Muscle of leg (tissue), 16 donors: ENCODE data around the gene SLC32A1. TPM values are rescaled to one million over a fixed set of nuclear protein-coding genes. Genes with fewer than 3 reads are reported as not detected.

Source experiments
- DNase-seq: peaks from one replicate; pipeline ENCODE4 v3.0.0; 2013
- H3K27ac ChIP-seq: one replicate; pipeline ENCODE4 v1.5.1; 2013; ENCODE audit warnings: mild to moderate bottlenecking, low read length, control low read depth
- H3K27me3 ChIP-seq: one replicate; pipeline ENCODE4 v1.6.1; 2013; ENCODE audit warnings: low read length; ENCODE audit not compliant: control insufficient read depth, insufficient read depth
- H3K36me3 ChIP-seq: one replicate; pipeline ENCODE4 v1.6.1; 2013; ENCODE audit warnings: low read length; ENCODE audit not compliant: control insufficient read depth, insufficient read depth
- H3K4me1 ChIP-seq: one replicate; pipeline ENCODE4 v1.6.1; 2013; ENCODE audit warnings: low read length; ENCODE audit not compliant: control insufficient read depth, insufficient read depth
- H3K4me3 ChIP-seq: one replicate; pipeline ENCODE4 v1.5.1; 2013; ENCODE audit warnings: low read length, control low read depth
- H3K9me3 ChIP-seq: replicated peaks from 2 replicates; pipeline ENCODE4 v1.6.1; 2013; ENCODE audit warnings: low read depth, low read length; ENCODE audit not compliant: control insufficient read depth
- WGBS: methylation state at CpG from one replicate; pipeline ENCODE4 v1.1.5; 2013; ENCODE audit warnings: missing lambda C conversion rate; ENCODE audit not compliant: insufficient coverage; 5-methylcytosine and 5-hydroxymethylcytosine counted together
- long read RNA-seq, 11 donors: transcript quantifications; one replicate each; lab custom pipeline, GENCODE V29; 2026
- polyA plus RNA-seq, 8 donors: library from polyadenylated mRNA; unstranded; fragments of 120-200 nt; gene quantifications; one replicate each; pipeline versions ENCODE4 v1.2.1 to v1.2.3, GENCODE V29; 2013; ENCODE audit warnings: inconsistent platforms in 1 of 8, low replicate concordance in 1 of 8; ENCODE audit not compliant: insufficient read length in 8 of 8, insufficient read depth in 1 of 8
- total RNA-seq: library from RNA; stranded (reverse); fragments of 120-200 nt; gene quantifications from one replicate; pipeline ENCODE4 v1.2.4, GENCODE V29; 2013

The SLC32A1 gene
- not detected for total RNA-seq
- under 1 TPM in 2 of 8 donors, not detected in 6; 0.04 to 0.05 TPM for polyA plus RNA-seq
- long read RNA-seq, donor 1 = 0 reads
- long read RNA-seq, donor 2 = 0 reads
- long read RNA-seq, donor 3 = 0 reads
- long read RNA-seq, donor 4 = 0 reads
- long read RNA-seq, donor 5 = 0 reads
- long read RNA-seq, donor 6 = 0 reads
- long read RNA-seq, donor 7 = 0 reads
- long read RNA-seq, donor 8 = 0 reads
- long read RNA-seq, donor 9 = 0 reads
- long read RNA-seq, donor 10 = 0 reads
- long read RNA-seq, donor 11 = 0 reads

DNA sequence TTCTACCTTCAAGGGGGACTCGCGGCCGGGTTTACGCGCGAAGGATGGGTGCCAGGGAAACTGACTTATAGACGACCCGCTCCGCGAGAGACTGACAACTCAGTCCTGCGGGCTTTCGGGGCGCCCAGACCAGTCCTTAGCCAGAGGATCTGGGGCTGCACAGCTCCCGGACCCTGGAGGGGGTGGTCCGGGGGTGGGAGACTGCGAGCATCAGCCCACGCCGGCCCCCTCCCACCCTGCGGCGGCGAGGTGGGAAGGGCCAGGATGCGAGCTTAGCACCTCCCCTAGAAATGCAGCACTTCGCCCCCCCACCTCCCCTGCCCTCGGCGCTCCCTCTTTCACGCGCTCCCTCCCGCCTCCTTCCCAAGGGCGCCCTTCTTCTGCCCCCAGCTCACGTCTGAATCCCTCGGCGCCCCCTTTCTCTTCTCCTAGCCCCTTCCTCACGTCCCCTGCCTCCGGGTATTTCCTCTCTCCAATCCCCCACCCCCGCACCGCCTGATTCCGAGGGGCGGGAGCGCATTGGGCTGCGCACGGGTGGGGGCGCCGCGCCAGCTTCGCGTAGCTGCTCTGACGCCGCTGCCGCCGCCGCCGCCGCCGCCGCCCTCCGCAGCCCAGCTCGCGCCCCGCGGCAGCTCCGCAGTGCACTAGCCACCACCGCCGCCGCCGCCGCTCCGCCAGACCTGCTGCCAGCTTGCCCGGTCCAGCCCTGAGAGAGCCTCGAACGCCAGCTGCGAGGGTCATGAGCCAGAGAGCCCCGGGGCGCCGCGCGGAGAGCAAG is at the start of gene SLC32A1:
SLC32A1 (plus strand) TSS at position 639 of the 778 bp plus-strand sequence. CDS start 239 bp downstream, outside the sequence.
- Histone ChIP-seq H3K9me3 (no peaks in the 10 kb centered on the region), H3K36me3 (no peaks in the 10 kb centered on the region), H3K27me3 (peaks cover 100% of the 10 kb centered on the region), H3K4me3 (no peak within 1 kb of the TSS), H3K4me1 (peaks cover 43% of the 10 kb centered on the region), H3K27ac (no peak within 1 kb of the TSS)
- WGBS = under 1% methylated on average over 73 of the region's 76 CpGs
- DNase-seq = no peak

- H3K27me3 ChIP-seq = peaks cover 27% of the 10 kb centered on the region
- no peak overlapping the region for H3K27ac ChIP-seq
- 27% methylated on average over 7 of the region's 13 CpGs for WGBS
- peak overlapping the region; percentile 3 for H3K4me3 ChIP-seq
- H3K36me3 ChIP-seq = no peaks in the 10 kb centered on the region
- no peaks in the 10 kb centered on the region for H3K9me3 ChIP-seq
- DNase-seq = no peak
- peaks cover 14% of the 10 kb centered on the region for H3K4me1 ChIP-seq
These were observed 49.5 kb upstream of the SLC32A1 start for GRCh38 chr20:38674765-38675133.

GRCh38 chr20:38676576-38676975 is 47.7 kb upstream of the SLC32A1 start:
- 97% methylated on average over 5 of the region's 5 CpGs for WGBS

GRCh38 chr20:38680500-38681306 is 43.6 kb upstream of the SLC32A1 start:
- Histone ChIP-seq H3K4me1 (no peaks in the 10 kb centered on the region), H3K27ac (no peak overlapping the region), H3K4me3 (no peak overlapping the region), H3K9me3 (no peaks in the 10 kb centered on the region), H3K36me3 (no peaks in the 10 kb centered on the region), H3K27me3 (peaks cover 3% of the 10 kb centered on the region)
- 26% methylated on average over 3 of the region's 9 CpGs for WGBS
- DNase-seq = peak; percentile 67

More at GRCh38 chr20:38676576-38676975, 47.7 kb upstream of the SLC32A1 start:
- H3K9me3 ChIP-seq = no peaks in the 10 kb centered on the region
- DNase-seq = no peak
- no peak overlapping the region for H3K4me3 ChIP-seq
- peaks cover 27% of the 10 kb centered on the region for H3K27me3 ChIP-seq
- H3K4me1 ChIP-seq = peaks cover 14% of the 10 kb centered on the region
- no peak overlapping the region for H3K27ac ChIP-seq
- no peaks in the 10 kb centered on the region for H3K36me3 ChIP-seq

DNA sequence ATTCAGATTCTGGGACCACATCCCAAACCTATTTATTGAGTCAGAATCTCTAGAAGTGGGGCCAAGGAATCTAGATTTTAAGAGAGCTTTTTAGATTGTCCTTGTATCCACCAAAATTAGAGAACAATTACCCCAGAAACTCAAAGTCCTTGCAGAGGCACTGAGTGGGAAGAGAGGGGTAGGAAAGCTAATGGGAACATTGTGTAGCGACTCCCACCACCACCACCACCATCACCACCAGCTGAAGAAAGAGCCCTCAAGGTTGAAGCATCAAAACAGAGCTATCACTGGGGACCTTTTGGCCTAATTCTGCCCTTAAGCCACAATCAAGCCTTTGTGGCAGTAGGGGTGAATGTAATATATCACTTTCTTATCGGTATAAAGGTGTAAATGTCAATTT is 39.0 kb upstream of the SLC32A1 start:
- Histone ChIP-seq H3K27me3 (no peaks in the 10 kb centered on the region), H3K9me3 (no peaks in the 10 kb centered on the region), H3K36me3 (no peaks in the 10 kb centered on the region), H3K4me3 (no peak overlapping the region), H3K27ac (no peak overlapping the region), H3K4me1 (no peaks in the 10 kb centered on the region)
- no peak for DNase-seq
- WGBS = no CpG with 5 or more reads among the region's 2 CpGs

GRCh38 chr20:38685853-38686473 is 38.3 kb upstream of the SLC32A1 start:
- no peaks in the 10 kb centered on the region for H3K9me3 ChIP-seq
- no peaks in the 10 kb centered on the region for H3K36me3 ChIP-seq
- no peak overlapping the region for H3K27ac ChIP-seq
- no peaks in the 10 kb centered on the region for H3K4me1 ChIP-seq
- no peak overlapping the region for H3K4me3 ChIP-seq
- peak; percentile 71 for DNase-seq
- H3K27me3 ChIP-seq = no peaks in the 10 kb centered on the region
- 4% methylated on average over 11 of the region's 14 CpGs for WGBS

DNA sequence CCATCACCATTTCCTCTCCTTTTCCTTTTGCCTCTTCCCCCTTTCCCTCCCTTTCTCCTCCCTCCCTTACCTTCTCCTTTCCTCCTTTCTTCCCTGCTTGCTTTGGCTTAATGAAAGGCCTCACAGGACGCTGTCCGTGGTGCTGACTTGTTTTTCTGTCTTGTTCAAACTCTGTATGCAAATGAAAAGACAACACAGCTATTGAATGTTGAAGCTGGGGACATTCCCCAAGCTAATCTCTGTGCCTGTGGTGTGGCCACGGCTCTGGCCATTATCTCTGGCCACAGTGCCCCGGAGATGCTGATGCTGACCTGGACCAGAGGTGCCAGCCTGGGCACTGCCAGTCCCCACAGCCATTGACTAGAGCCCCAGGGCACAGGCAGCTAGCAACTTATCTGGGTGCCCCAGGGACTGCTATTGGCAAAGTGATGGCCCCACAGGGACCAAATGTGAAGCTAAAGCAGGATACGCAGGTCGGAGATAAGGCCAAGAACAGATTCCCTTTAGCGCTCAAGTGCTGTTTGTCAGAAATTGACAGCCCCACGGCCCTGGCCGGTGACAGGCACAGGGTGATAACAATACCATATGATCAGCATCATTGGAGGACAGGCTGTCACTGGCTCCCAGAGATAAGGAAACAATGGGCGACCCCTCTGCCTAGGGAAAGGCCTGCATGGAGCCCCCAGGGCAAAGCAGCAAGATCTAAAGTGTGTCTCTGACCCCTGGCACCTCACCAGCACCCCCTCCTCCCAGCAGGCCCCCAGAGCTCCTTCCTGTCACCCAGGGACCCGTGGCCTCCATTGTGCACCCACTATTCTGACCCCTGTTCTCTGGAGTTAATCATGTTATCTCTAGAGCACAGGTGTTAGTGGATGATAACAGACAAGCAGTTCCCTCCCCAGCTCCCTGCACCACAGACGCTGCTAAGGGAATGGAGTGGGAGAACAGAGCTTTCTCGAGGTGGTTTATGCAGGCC is 31.6 kb upstream of the SLC32A1 start:
- DNase-seq = peak; percentile 85
- Histone ChIP-seq H3K27ac (no peak overlapping the region), H3K27me3 (no peaks in the 10 kb centered on the region), H3K36me3 (no peaks in the 10 kb centered on the region), H3K4me3 (no peak overlapping the region), H3K4me1 (no peaks in the 10 kb centered on the region), H3K9me3 (no peaks in the 10 kb centered on the region)
- WGBS = 43% methylated on average over 8 of the region's 13 CpGs

DNA sequence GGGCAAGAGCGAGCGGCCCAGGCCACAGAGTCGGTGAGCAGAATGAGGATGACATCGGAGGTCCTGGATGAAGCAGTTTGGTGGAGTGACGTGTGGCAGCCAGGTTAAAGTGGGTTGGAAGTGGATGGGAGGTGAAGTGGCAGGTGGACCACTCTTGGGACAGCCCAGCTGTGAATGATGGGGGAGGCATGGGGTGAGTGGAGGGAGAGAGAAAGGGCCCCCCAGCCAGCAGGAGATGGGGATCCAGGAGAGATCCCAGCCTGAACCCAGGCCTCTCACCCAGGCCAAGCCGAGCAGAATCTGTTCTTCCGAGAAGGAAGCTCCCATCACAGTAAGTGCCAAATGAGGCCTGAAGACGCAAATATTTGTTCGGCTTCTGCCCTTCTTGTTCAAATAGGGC is 27.0 kb upstream of the SLC32A1 start:
- DNase-seq = no peak
- no peak overlapping the region for H3K4me3 ChIP-seq
- H3K36me3 ChIP-seq = no peaks in the 10 kb centered on the region
- WGBS = 78% methylated on average over 7 of the region's 9 CpGs
- H3K4me1 ChIP-seq = no peaks in the 10 kb centered on the region
- H3K27me3 ChIP-seq = peaks cover 14% of the 10 kb centered on the region
- H3K27ac ChIP-seq = no peak overlapping the region
- H3K9me3 ChIP-seq = no peaks in the 10 kb centered on the region

GRCh38 chr20:38698541-38698940 is 25.7 kb upstream of the SLC32A1 start:
- Histone ChIP-seq H3K27me3 (peaks cover 18% of the 10 kb centered on the region), H3K27ac (no peak overlapping the region), H3K4me3 (no peak overlapping the region), H3K9me3 (no peaks in the 10 kb centered on the region), H3K4me1 (no peaks in the 10 kb centered on the region), H3K36me3 (no peaks in the 10 kb centered on the region)
- 74% methylated on average over 15 of the region's 15 CpGs for WGBS
- no peak for DNase-seq
